IMR-90 (cell line): ENCODE data around the gene ZNF35. TPM values are rescaled to one million over a fixed set of nuclear protein-coding genes. Genes with fewer than 3 reads are reported as not detected.

Experiments
- ATAC-seq: fragments of 200-7000 bp; cut with Tn5 transposase; 2 replicates; pipeline ENCODE4 v1.9.1; 2020; ENCODE audit warnings: low read depth, mild to moderate bottlenecking, moderate library complexity
- Bru-seq: library from RNA; stranded (reverse); fragments of 400-500 nt; gene quantifications from one replicate; lab custom pipeline; 2021; lab: Mats Ljungman, UMichigan
- BruChase-seq, 2 experiments: library from RNA; stranded (reverse); fragments of 400-500 nt; gene quantifications; one replicate each; lab custom pipeline; 2021; lab: Mats Ljungman, UMichigan
- BruUV-seq: library from RNA; stranded (reverse); fragments of 400-500 nt; replicated peaks from 2 replicates; lab custom pipeline; 2021; lab: Mats Ljungman, UMichigan
- CTCF ChIA-PET: fragments of 300-600 bp; formaldehyde crosslinking; extraction: SDS; loops from one replicate; lab custom pipeline; 2021; ENCODE audit warnings: antibody characterized with exemption; lab: Yijun Ruan, JAX
- POLR2A ChIA-PET: fragments of 300-600 bp; sonication (Branson Sonifier 250); formaldehyde crosslinking; loops from one replicate; lab custom pipeline; 2022; ENCODE audit warnings: antibody characterized with exemption; ENCODE audit not compliant: unreplicated experiment; lab: Charles Lee
- DNase-seq: peaks from one replicate; pipeline ENCODE4 v3.0.0; 2013
- H2AFZ ChIP-seq: replicated peaks from 2 replicates; pipeline ENCODE3; 2013; ENCODE audit warnings: low read length, mild to moderate bottlenecking; ENCODE audit not compliant: poor library complexity
- H2AK5ac ChIP-seq: 2 replicates; pipeline ENCODE4 v1.6.1; 2013; ENCODE audit warnings: low read depth, low read length, inconsistent platforms
- H2AK9ac ChIP-seq: replicated peaks from 2 replicates; pipeline ENCODE3; 2013; ENCODE audit warnings: mild to moderate bottlenecking, low read depth, low read length, moderate library complexity; ENCODE audit not compliant: poor library complexity
- H2BK120ac ChIP-seq: 2 replicates; pipeline ENCODE4 v1.6.1; 2013; ENCODE audit warnings: low read depth, low read length, inconsistent platforms
- H2BK15ac ChIP-seq: 3 replicates; pipeline ENCODE4 v1.6.1; 2013; ENCODE audit warnings: low read depth, low read length, inconsistent platforms
- H2BK20ac ChIP-seq: 2 replicates; pipeline ENCODE4 v1.6.1; 2013; ENCODE audit warnings: low read depth, mild to moderate bottlenecking, inconsistent platforms, low read length, moderate library complexity
- H2BK5ac ChIP-seq: 2 replicates; pipeline ENCODE4 v1.6.1; 2013; ENCODE audit warnings: mild to moderate bottlenecking, low read depth, low read length, inconsistent platforms; ENCODE audit not compliant: poor library complexity, severe bottlenecking
- H3K14ac ChIP-seq: replicated peaks from 2 replicates; pipeline ENCODE4 v1.6.1; 2013; ENCODE audit warnings: low read depth, low read length, inconsistent platforms
- H3K18ac ChIP-seq: 2 replicates; pipeline ENCODE4 v1.6.1; 2013; ENCODE audit warnings: low read depth, low read length, control low read depth
- H3K23ac ChIP-seq: 2 replicates; pipeline ENCODE4 v1.6.1; 2013; ENCODE audit warnings: low read depth, low read length, inconsistent platforms
- H3K27ac ChIP-seq: 2 replicates; pipeline ENCODE4 v1.5.1; 2013; ENCODE audit warnings: mild to moderate bottlenecking, control low read depth, low read length; ENCODE audit not compliant: insufficient read depth
- H3K27me3 ChIP-seq: 2 replicates; pipeline ENCODE4 v1.6.1; 2013; ENCODE audit warnings: low read length; ENCODE audit not compliant: control insufficient read depth, insufficient read depth
- H3K36me3 ChIP-seq: 2 replicates; pipeline ENCODE4 v1.6.1; 2013; ENCODE audit warnings: low read length, mixed read lengths; ENCODE audit not compliant: control insufficient read depth, insufficient read depth
- H3K4ac ChIP-seq: 2 replicates; pipeline ENCODE4 v1.6.1; 2013; ENCODE audit warnings: low read depth, low read length, inconsistent platforms
- H3K4me1 ChIP-seq: 2 replicates; pipeline ENCODE4 v1.6.1; 2013; ENCODE audit warnings: low read length, mixed read lengths; ENCODE audit not compliant: control insufficient read depth, insufficient read depth
- H3K4me2 ChIP-seq: 2 replicates; pipeline ENCODE4 v1.6.1; 2013; ENCODE audit warnings: low read depth, mild to moderate bottlenecking, control low read depth, low read length, moderate library complexity
- H3K4me3 ChIP-seq: 2 replicates; pipeline ENCODE4 v1.5.1; 2013; ENCODE audit warnings: low read depth, mild to moderate bottlenecking, control low read depth, low read length, moderate library complexity; ENCODE audit not compliant: insufficient read depth
- H3K56ac ChIP-seq: 2 replicates; pipeline ENCODE4 v1.6.1; 2013; ENCODE audit warnings: low read length, inconsistent platforms; ENCODE audit not compliant: insufficient read depth; ENCODE audit errors: extremely low read depth
- H3K79me1 ChIP-seq, 2 experiments: 2 replicates each; pipeline ENCODE4 v1.6.1; 2013; ENCODE audit warnings: low read length in 2 of 2, inconsistent platforms in 1 of 2, low read depth in 1 of 2
- H3K9ac ChIP-seq: 2 replicates; pipeline ENCODE4 v1.6.1; 2013; ENCODE audit warnings: low read depth, low read length, control low read depth
- H3K9me1 ChIP-seq: 2 replicates; pipeline ENCODE4 v1.6.1; 2013; ENCODE audit warnings: low read length, inconsistent platforms; ENCODE audit not compliant: insufficient read depth
- H3K9me3 ChIP-seq: 2 replicates; pipeline ENCODE4 v1.6.1; 2013; ENCODE audit warnings: low read length; ENCODE audit not compliant: control insufficient read depth, insufficient read depth
- H4K20me1 ChIP-seq: 2 replicates; pipeline ENCODE4 v1.6.1; 2013; ENCODE audit warnings: low read length, inconsistent platforms; ENCODE audit not compliant: insufficient read depth
- H4K5ac ChIP-seq: 2 replicates; pipeline ENCODE4 v1.6.1; 2013; ENCODE audit warnings: mild to moderate bottlenecking, low read depth, low read length, control low read depth
- H4K8ac ChIP-seq, 2 experiments: 2 replicates each; pipeline ENCODE4 v1.6.1; 2013; ENCODE audit warnings: low read depth in 2 of 2, low read length in 2 of 2, control low read depth in 1 of 2, inconsistent platforms in 1 of 2
- H4K91ac ChIP-seq: 2 replicates; pipeline ENCODE4 v1.6.1; 2013; ENCODE audit warnings: low read depth, low read length, inconsistent platforms; ENCODE audit not compliant: insufficient read depth
- MAZ ChIP-seq: IDR thresholded peaks from 2 replicates; pipeline ENCODE4 v1.6.1; 2012; ENCODE audit warnings: low read depth, mild to moderate bottlenecking, low read length, improper control_type of control experiment, moderate library complexity, borderline replicate concordance
- MXI1 ChIP-seq: IDR thresholded peaks from 2 replicates; pipeline ENCODE4 v1.6.1; 2012; ENCODE audit warnings: low read depth, mild to moderate bottlenecking, low read length, moderate library complexity, borderline replicate concordance
- NFE2L2 ChIP-seq: fragments of 150-350 bp; IDR thresholded peaks from 2 replicates; pipeline ENCODE4 v1.6.1; 2016; ENCODE audit warnings: low read depth, mild to moderate bottlenecking, low read length
- POLR2A ChIP-seq: IDR thresholded peaks from 2 replicates; pipeline ENCODE4 v1.6.1; 2012; ENCODE audit warnings: mild to moderate bottlenecking, low read depth, low read length
- SMC3 ChIP-seq: fragments of 150-350 bp; IDR thresholded peaks from 2 replicates; pipeline ENCODE4 v1.6.1; 2016; ENCODE audit warnings: low read depth, mild to moderate bottlenecking, antibody characterized with exemption, low read length, moderate library complexity
- WGBS, 2 experiments: methylation state at CpG; one replicate each; pipeline versions ENCODE4 v1.1.5 to v1.1.7; 2013; ENCODE audit warnings: missing lambda C conversion rate in 2 of 2; ENCODE audit not compliant: insufficient read length in 1 of 2; ENCODE audit errors: extremely low coverage in 2 of 2; 5-methylcytosine and 5-hydroxymethylcytosine counted together
- dilution Hi-C: fragments of 300-500 bp; cut with HindIII; formaldehyde crosslinking; loops from one replicate; pipeline ENCODE4 v1.14.3; 2018; ENCODE audit warnings: low sequenced_read_pairs; ENCODE audit not compliant: unreplicated experiment
- in situ Hi-C: fragments of 300-500 bp; cut with MboI; formaldehyde crosslinking; loops from 3 replicates; pipeline ENCODE4 v1.14.3; 2019; ENCODE audit warnings: low sequenced_read_pairs, inconsistent platforms, mixed read lengths
- intact Hi-C: fragments of 100-400 bp; cut with micrococcal nuclease; formaldehyde crosslinking; loops from 2 replicates; pipeline ENCODE4 v1.10.0; 2022
- long read RNA-seq: library from polyadenylated mRNA; unstranded; transcript quantifications from one replicate; pipeline ENCODE4 v2.0.0, GENCODE V29; 2021; ENCODE audit not compliant: unreplicated experiment
- polyA plus RNA-seq, 3 experiments: library from polyadenylated mRNA; depleted of rRNA; stranded (reverse); fragments of >200 nt; gene quantifications; 2 replicates each; pipeline ENCODE4 v1.2.3, GENCODE V29; 2012; ENCODE audit warnings: low replicate concordance in 1 of 3
- total RNA-seq: library from RNA; depleted of rRNA; stranded (reverse); fragments of >200 nt; gene quantifications from 2 replicates; pipeline ENCODE4 v1.2.3, GENCODE V29; 2012; rRNA removed
- TF ChIP-seq, protein P1 (sequence below): fragments of 150-350 bp; IDR thresholded peaks from 2 replicates; pipeline ENCODE4 v1.6.1; 2016; ENCODE audit warnings: low read depth, mild to moderate bottlenecking, low read length, moderate library complexity, borderline replicate concordance

ZNF35 gene
- total RNA-seq (19.2 and 19.5 TPM in 2 replicates), polyA plus RNA-seq (2012; rRNA removed) (2.9 and 3.8 TPM in 2 replicates), Bru-seq, nascent RNA (percentile 80 among the genes with signal in this experiment), BruChase-seq, experiment 1, labeled RNA remaining after a 6-hour chase (percentile 62 among the genes with signal in this experiment), BruChase-seq, experiment 2, labeled RNA remaining after a 2-hour chase (percentile 79 among the genes with signal in this experiment)
- polyA plus RNA-seq (2012; cell fraction: cytosol; rRNA removed), result 0.89 and 1.0 TPM in 2 replicates
- polyA plus RNA-seq (2012; cell fraction: nucleus; rRNA removed; ENCODE audit: low replicate concordance), result 0.83 and 4.7 TPM in 2 replicates
- long read RNA-seq, partial matches to known transcripts, result 0 of 4 reads
- long read RNA-seq, other reads (novel, unspliced or antisense), result 1 of 4 reads

DNA sequence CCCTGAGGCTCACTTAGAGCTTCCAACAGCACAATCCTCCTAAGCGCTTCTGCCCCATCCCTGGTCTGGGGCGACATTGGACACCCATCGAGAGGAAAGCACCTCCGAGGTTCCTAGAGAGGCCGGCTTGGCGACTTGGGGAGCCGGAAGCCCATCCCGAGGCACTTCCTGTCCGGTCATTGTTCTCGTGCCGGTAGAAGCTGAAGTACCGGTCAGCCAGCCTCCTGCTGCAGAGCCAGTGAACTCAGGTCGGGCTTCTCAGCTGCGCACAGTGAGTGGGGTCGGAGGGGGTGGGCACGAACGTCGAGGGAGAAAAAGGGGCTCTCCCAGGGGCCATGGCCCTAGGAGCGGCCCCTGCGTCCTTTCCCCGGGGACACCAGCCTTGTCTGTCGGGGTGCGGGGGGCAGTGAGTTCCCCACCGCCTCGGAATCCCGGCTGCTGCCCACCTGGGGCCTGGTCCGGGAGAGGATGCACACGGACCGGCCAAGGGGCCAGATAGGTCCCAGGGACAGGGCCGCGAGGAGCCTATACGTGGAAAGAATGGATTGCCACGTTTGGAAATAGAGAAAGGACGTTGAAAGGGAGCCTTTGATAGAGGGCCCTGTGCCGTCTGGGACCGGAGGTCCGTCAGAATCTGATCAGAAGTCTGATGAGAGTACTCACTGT lies at the start of gene ZNF35:
TSS of gene ZNF35 (plus strand) at position 169 of the 666 bp plus-strand sequence. CDS start 2,336 bp downstream, outside the sequence.
- Histone ChIP-seq H3K23ac (peak within 1 kb of the TSS; percentile 83), H3K9me1 (no peaks in the 10 kb centered on the region), H2AFZ (peak within 1 kb of the TSS; percentile 90), H2AK9ac (peak within 1 kb of the TSS; percentile 91), H2BK15ac (no peak within 1 kb of the TSS), H4K91ac (peak within 1 kb of the TSS; percentile 80), H4K8ac (peak within 1 kb of the TSS; percentile 85 to 96; a peak in 3 of 4 replicates), H3K4ac (peak within 1 kb of the TSS; percentile 88), H3K4me3 (peak within 1 kb of the TSS; percentile 81), H2AK5ac (no peak within 1 kb of the TSS; the same call in 1 of the 2 replicates), H4K5ac (peak within 1 kb of the TSS; percentile 25; the same call in 1 of the 2 replicates), H3K27ac (peak within 1 kb of the TSS; percentile 65), H3K4me2 (peak within 1 kb of the TSS; percentile 98), H3K9ac (peak within 1 kb of the TSS; percentile 88), H3K14ac (peak within 1 kb of the TSS; percentile 90), H4K20me1 (no peaks in the 10 kb centered on the region), H3K27me3 (no peaks in the 10 kb centered on the region), H2BK20ac (no peak within 1 kb of the TSS), H3K9me3 (peaks cover 10% of the 10 kb centered on the region), H3K4me1 (no peaks in the 10 kb centered on the region; the same call in 1 of the 2 replicates), H2BK5ac (no peak within 1 kb of the TSS), H3K18ac (no peak within 1 kb of the TSS), H3K36me3 (peaks cover 25% of the 10 kb centered on the region), H3K56ac (peak within 1 kb of the TSS; percentile 70), H2BK120ac (peak within 1 kb of the TSS; percentile 56; the same call in 1 of the 2 replicates), H3K79me1 (peaks cover 6 to 22% of the 10 kb centered on the region in 2 experiments; a peak in 3 of 4 replicates)
- ChIA-PET POLR2A (no interaction called here), CTCF (interaction anchor here (0.6 kb wide), 1 partner anchor 339 kb away, joined by 3 read pairs; no protein-coding TSS in a partner anchor)
- DNase-seq (peak; percentile 92), ATAC-seq (peak; percentile 98)
- intact Hi-C loops (loop anchor here (1.0 to 10.0 kb wide), 2 partner anchors 24 to 266 kb away; no protein-coding TSS in a partner anchor), dilution Hi-C loops (no loop called here), in situ Hi-C loops (loop anchor here (25.0 kb wide), 1 partner anchor 311 kb away; the partner anchor contains the start of gene TCAIM)
- no TSS peak for BruUV-seq
- 3% methylated on average over 13 of the region's 37 CpGs; no CpG with 5 or more reads in 1 of the 2 experiments for WGBS, 2 experiments
- TF ChIP-seq MXI1 (peak; percentile 48; the same call in 1 of the 2 replicates), NFE2L2 (no peak), POLR2A (peak; percentile 71), SMC3 (0 out of 2 replicates have a peak, but pooled peaks have one; percentile 0), MAZ (peak; percentile 41; the same call in 1 of the 2 replicates)
- TF ChIP-seq, protein P1, sequence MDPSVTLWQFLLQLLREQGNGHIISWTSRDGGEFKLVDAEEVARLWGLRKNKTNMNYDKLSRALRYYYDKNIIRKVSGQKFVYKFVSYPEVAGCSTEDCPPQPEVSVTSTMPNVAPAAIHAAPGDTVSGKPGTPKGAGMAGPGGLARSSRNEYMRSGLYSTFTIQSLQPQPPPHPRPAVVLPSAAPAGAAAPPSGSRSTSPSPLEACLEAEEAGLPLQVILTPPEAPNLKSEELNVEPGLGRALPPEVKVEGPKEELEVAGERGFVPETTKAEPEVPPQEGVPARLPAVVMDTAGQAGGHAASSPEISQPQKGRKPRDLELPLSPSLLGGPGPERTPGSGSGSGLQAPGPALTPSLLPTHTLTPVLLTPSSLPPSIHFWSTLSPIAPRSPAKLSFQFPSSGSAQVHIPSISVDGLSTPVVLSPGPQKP, result no peak
